Measurements from ENCODE around the gene ADAMTS10.

- TF ChIP-seq CTCF (IDR thresholded peaks at IDR 0.05) (no peak), POLR2A (IDR thresholded peaks at IDR 0.05) (no peak), POLR2AphosphoS5 (IDR thresholded peaks at IDR 0.05) (no peak), EP300 (IDR thresholded peaks at IDR 0.05) (no peak)
These were observed 1.6 kb upstream of the ADAMTS10 start for GRCh38 chr19:8611877-8612806.
